K562 (cell line): Measurements from ENCODE around the gene ASCC3. TPM values are rescaled to one million over a fixed set of nuclear protein-coding genes. Genes with fewer than 3 reads are reported as not detected.

Experiments
- ATAC-seq: fragments of 200-7000 bp; cut with Tn5 transposase; 3 replicates; pipeline ENCODE4 v1.9.1; 2020; ENCODE audit warnings: moderate library complexity
- BruUV-seq: library from RNA; stranded (reverse); fragments of 400-500 nt; replicated peaks from 2 replicates; lab custom pipeline; 2021; lab: Mats Ljungman, UMichigan
- CTCF ChIA-PET: fragments of 300-600 bp; formaldehyde crosslinking; extraction: SDS; loops from one replicate; lab custom pipeline; 2021; ENCODE audit warnings: low intra/inter-chr PET ratio; lab: Yijun Ruan, JAX
- POLR2A ChIA-PET: fragments of 300-600, 350-650 bp; sonication (Branson Sonifier 250); formaldehyde crosslinking; extraction: SDS; loops from one replicate; lab custom pipeline; 2021; ENCODE audit warnings: antibody characterized with exemption, inconsistent platforms; lab: Yijun Ruan, JAX
- DNase-seq, 4 experiments: peaks; one replicate each; pipeline versions ENCODE4 v3.0.0 to v3.0.0-alpha.2; 2011 to 2018; ENCODE audit warnings: low spot score in 3 of 4, mixed read lengths in 3 of 4; ENCODE audit errors: extremely low read depth in 1 of 4
- FAIRE-seq: peaks from 2 replicates; lab custom pipeline; 2011; peaks lifted over from hg19 to GRCh38; lab: Jason Lieb, UNC
- H2AFZ ChIP-seq: 2 replicates; pipeline ENCODE4 v1.6.0; 2011; ENCODE audit warnings: low read depth, low read length, control low read depth, inconsistent platforms
- H3K27ac ChIP-seq: fragments of 200-600 bp; 3 replicates; pipeline ENCODE4 v1.8.0; 2011; ENCODE audit warnings: low read depth, mild to moderate bottlenecking, control low read depth, inconsistent platforms, low read length, moderate library complexity, mixed read lengths; ENCODE audit errors: extremely low read depth
- H3K27me3 ChIP-seq, 2 experiments: fragments of 300-600 bp in 1 of 2; 2 replicates in 1 of 2; 3 replicates in 1 of 2; pipeline versions ENCODE4 v1.6.0 to v1.8.0; 2011; ENCODE audit warnings: inconsistent platforms in 2 of 2, low read length in 2 of 2, mild to moderate bottlenecking in 1 of 2, mixed read lengths in 1 of 2, moderate library complexity in 1 of 2; ENCODE audit not compliant: control insufficient read depth in 2 of 2, insufficient read depth in 2 of 2
- H3K36me3 ChIP-seq: fragments of 300-600 bp; 3 replicates; pipeline ENCODE4 v1.8.0; 2011; ENCODE audit warnings: mild to moderate bottlenecking, low read length, inconsistent platforms; ENCODE audit not compliant: control insufficient read depth, insufficient read depth
- H3K4me1 ChIP-seq, 2 experiments: fragments of 200-600 bp in 1 of 2; replicated peaks in 1 of 2; 2 replicates in 1 of 2; 3 replicates in 1 of 2; pipeline versions ENCODE4 v1.5.1 to v1.8.0; 2011; ENCODE audit warnings: inconsistent platforms in 2 of 2, low read length in 2 of 2, mild to moderate bottlenecking in 1 of 2, mixed read lengths in 1 of 2, moderate library complexity in 1 of 2; ENCODE audit not compliant: control insufficient read depth in 2 of 2, insufficient read depth in 2 of 2
- H3K4me2 ChIP-seq: 2 replicates; pipeline ENCODE4 v1.6.1; 2011; ENCODE audit warnings: low read length, control low read depth, inconsistent platforms, mixed read lengths; ENCODE audit not compliant: insufficient read depth
- H3K4me3 ChIP-seq: fragments of 200-600 bp; sonication (generic), shearing (Covaris generic); 2 replicates; pipeline ENCODE4 v1.5.1; 2016; ENCODE audit warnings: control low read depth, inconsistent platforms
- H3K79me2 ChIP-seq: fragments of 200-600 bp; 3 replicates; pipeline ENCODE4 v1.8.0; 2011; ENCODE audit warnings: low read length, inconsistent platforms; ENCODE audit not compliant: control insufficient read depth, insufficient read depth
- H3K9ac ChIP-seq, 2 experiments: 2 replicates each; pipeline versions ENCODE4 v1.6.0 to v1.6.1; 2011; ENCODE audit warnings: low read depth in 2 of 2, low read length in 2 of 2, control low read depth in 1 of 2, inconsistent platforms in 1 of 2, mild to moderate bottlenecking in 1 of 2, mixed read lengths in 1 of 2; ENCODE audit not compliant: insufficient read depth in 1 of 2
- H3K9me1 ChIP-seq: one replicate; pipeline ENCODE4 v1.6.0; 2011; ENCODE audit warnings: inconsistent platforms, mild to moderate bottlenecking, low read length, moderate library complexity; ENCODE audit not compliant: control insufficient read depth, insufficient read depth
- H3K9me3 ChIP-seq: replicated peaks from 2 replicates; pipeline ENCODE4 v1.5.1; 2011; ENCODE audit warnings: low read depth, low read length, inconsistent platforms; ENCODE audit not compliant: control insufficient read depth, insufficient read depth
- H4K20me1 ChIP-seq: replicated peaks from 2 replicates; pipeline ENCODE4 v1.6.1; 2011; ENCODE audit warnings: low read length, inconsistent platforms, mixed read lengths; ENCODE audit not compliant: control insufficient read depth, insufficient read depth
- CCAR2 ChIP-seq: fragments of 200-400 bp; formaldehyde crosslinking; IDR thresholded peaks from 2 replicates; pipeline ENCODE4 v1.6.1; 2017; ENCODE audit warnings: mild to moderate bottlenecking, low read depth, low read length
- CTCF ChIP-seq, 3 experiments: IDR thresholded peaks in 2 of 3; conservative IDR thresholded peaks in 1 of 3; 2 replicates each; pipeline ENCODE4 v1.5.1; 2011 to 2012; ENCODE audit warnings: low read length in 3 of 3, mild to moderate bottlenecking in 3 of 3, control low read depth in 2 of 3, improper control_type of control experiment in 1 of 3, inconsistent platforms in 1 of 3, low read depth in 1 of 3, mixed read lengths in 1 of 3, moderate library complexity in 1 of 3; ENCODE audit not compliant: insufficient read depth in 2 of 3
- RAD21 ChIP-seq, 2 experiments: fragments of 250-450 bp in 1 of 2; fragments of 450-650 bp in 1 of 2; sonication (Bioruptor Pico) in 1 of 2; formaldehyde crosslinking in 1 of 2; IDR thresholded peaks in 1 of 2; conservative IDR thresholded peaks in 1 of 2; 2 replicates each; pipeline versions ENCODE4 v1.4.0 to v1.8.0; 2020 to 2022; ENCODE audit warnings: mild to moderate bottlenecking in 2 of 2, moderate library complexity in 1 of 2
- WGBS: fragments of 100-300 bp; shearing (Covaris generic); methylation state at CpG from one replicate; pipeline ENCODE4 v1.1.6; 2016; ENCODE audit warnings: low coverage, mixed read lengths; ENCODE audit not compliant: insufficient coverage; ENCODE audit errors: missing lambda C conversion rate; 5-methylcytosine and 5-hydroxymethylcytosine counted together
- in situ Hi-C: fragments of 300-500 bp; cut with MboI; formaldehyde crosslinking; loops from 4 replicates; pipeline ENCODE4 v1.15.0; 2018; ENCODE audit warnings: inconsistent platforms, mixed read lengths
- intact Hi-C: fragments of 100-400 bp; cut with micrococcal nuclease; formaldehyde crosslinking; loops from 2 replicates; pipeline ENCODE4 v1.14.2; 2022
- polyA plus RNA-seq, 8 experiments: library from polyadenylated mRNA; depleted of rRNA in 4 of 8; stranded (reverse) in 5 of 8; unstranded in 3 of 8; fragments of >200 nt; fragmentation: Nextera tagmentation in 2 of 8; fragmentation: Illumina TruSeq in 1 of 8; extraction: Ambion mirVana in 2 of 8; extraction: Trizol in 1 of 8; gene quantifications; 2 replicates each; pipeline versions ENCODE4 v1.2.1 to v1.2.3, GENCODE V29; 2011 to 2014; ENCODE audit warnings: inconsistent platforms in 1 of 8, missing spikeins in 1 of 8
- total RNA-seq, 7 experiments: library from RNA; depleted of rRNA in 6 of 7; stranded (reverse); fragments of >200 nt in 6 of 7; fragmentation: Illumina TruSeq in 2 of 7; extraction: Trizol in 2 of 7; gene quantifications; 2 replicates each; pipeline versions ENCODE4 v1.2.1 to v1.2.3, GENCODE V29; 2011 to 2021; ENCODE audit warnings: low replicate concordance in 1 of 7

ASCC3 gene
- total and polyA plus RNA-seq, 9 of the 15 experiments (the other 6 are each of a cell fraction or from before 2014, with no cell fraction given): 16.1 to 56.1 (median 33.9) TPM

GRCh38 chr6:100678027-100678426, 203.1 kb downstream of the ASCC3 start:
- no peak overlapping the region for H3K27ac ChIP-seq
- no peaks in the 10 kb centered on the region for H3K9me3 ChIP-seq
- H3K79me2 ChIP-seq: no peaks in the 10 kb centered on the region
- in situ Hi-C loops: no loop called here
- ChIA-PET CTCF (no interaction called here), POLR2A (interaction anchor here (0.7 kb wide), 1 partner anchor 179 kb away, joined by 3 read pairs; no protein-coding TSS in a partner anchor)
- ATAC-seq (no peak), FAIRE-seq (no peak), DNase-seq (no peak)
- WGBS: 100% methylated on average over 1 of the region's 1 CpG
- H3K4me2 ChIP-seq: no peak overlapping the region
- no peak overlapping the region for H3K4me3 ChIP-seq
- H2AFZ ChIP-seq: no peak overlapping the region
- no peaks in the 10 kb centered on the region for H3K9me1 ChIP-seq
- H3K36me3 ChIP-seq: peaks cover 5% of the 10 kb centered on the region; the same call in 2 of the 3 replicates
- TF ChIP-seq CCAR2: no peak
- TF ChIP-seq CTCF (IDR thresholded peaks at IDR 0.05 in 2 of 3, conservative IDR thresholded peaks at IDR 0.05 in 1 of 3; ENCODE audit: insufficient read depth in 2 of 3, low read depth in 1 of 3, low read length in 3 of 3): peak in 1 of 3 experiments; percentile 25; a peak in 1 of 6 replicates
- TF ChIP-seq RAD21 (CRISPR knock-in tag; conservative IDR thresholded peaks at IDR 0.05 in 1 of 2, IDR thresholded peaks at IDR 0.05 in 1 of 2): peak; percentile 22 to 32; a peak in 3 of 4 replicates
- no peak overlapping the region for H3K9ac ChIP-seq
- no peaks in the 10 kb centered on the region for H3K27me3 ChIP-seq
- no peaks in the 10 kb centered on the region for H4K20me1 ChIP-seq
- no peaks in the 10 kb centered on the region for H3K4me1 ChIP-seq
- intact Hi-C loops: no loop called here
- no TSS peak for BruUV-seq
